HCT116 (cell line): ENCODE results near the gene RAPGEF2.

Source experiments
- CTCF ChIP-seq, 3 experiments: fragments of 200-600 bp in 1 of 3; sonication (generic) in 1 of 3; IDR thresholded peaks in 2 of 3; conservative IDR thresholded peaks in 1 of 3; 2 replicates each; pipeline ENCODE4 v1.5.1; 2012 to 2017; ENCODE audit warnings: low read depth in 2 of 3, low read length in 2 of 3, antibody characterized with exemption in 1 of 3, borderline replicate concordance in 1 of 3, control low read depth in 1 of 3, mild to moderate bottlenecking in 1 of 3, mixed read lengths in 1 of 3, mixed run types in 1 of 3, moderate library complexity in 1 of 3; ENCODE audit not compliant: insufficient read depth in 1 of 3
- EZH2 ChIP-seq: fragments of 200-600 bp; sonication (generic); IDR thresholded peaks from 2 replicates; pipeline ENCODE4 v1.6.1; 2017; ENCODE audit warnings: antibody characterized with exemption, mixed run types
- POLR2A ChIP-seq: IDR thresholded peaks from 2 replicates; pipeline ENCODE4 v1.7.0; 2011; ENCODE audit warnings: borderline replicate concordance; ENCODE audit not compliant: insufficient read depth, insufficient read length; ENCODE audit errors: extremely low read depth
- POLR2AphosphoS5 ChIP-seq: IDR thresholded peaks from 2 replicates; pipeline ENCODE4 v1.6.1; 2011; ENCODE audit warnings: mild to moderate bottlenecking, low read depth, low read length, moderate library complexity
- ZFX ChIP-seq: fragments of 450-650 bp; IDR thresholded peaks from 2 replicates; pipeline ENCODE4 v1.6.1; 2017
- ZNF274 ChIP-seq: fragments of 200-500 bp; sonication (Bioruptor generic); IDR thresholded peaks from 2 replicates; pipeline ENCODE4 v1.6.1; 2014; ENCODE audit warnings: mild to moderate bottlenecking, low read depth, low read length, inconsistent platforms
- TF ChIP-seq, protein P1 (sequence below): IDR thresholded peaks from 2 replicates; pipeline ENCODE4 v1.6.1; 2012; ENCODE audit warnings: low read depth

DNA sequence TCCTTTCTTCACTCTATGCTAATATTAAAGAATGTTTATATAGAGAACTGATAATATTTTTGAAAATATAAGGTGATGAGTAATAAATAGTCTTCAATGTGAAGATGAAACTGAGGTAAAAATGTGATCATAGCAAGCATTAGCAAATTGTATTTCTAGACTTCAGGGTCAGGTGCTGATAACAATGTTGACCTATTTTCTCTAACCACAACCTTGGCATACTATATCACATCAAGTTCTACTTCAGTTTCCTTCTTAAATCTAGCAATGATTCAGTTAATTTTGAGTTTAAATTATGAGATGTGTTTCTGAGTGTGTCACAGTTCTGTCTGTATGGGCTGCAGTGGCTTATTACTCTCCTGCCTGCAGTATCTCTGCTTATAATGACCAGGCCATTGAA lies 209.4 kb downstream of the RAPGEF2 start:
- no peak for TF ChIP-seq CTCF (IDR thresholded peaks at IDR 0.05 in 2 of 3, conservative IDR thresholded peaks at IDR 0.05 in 1 of 3; ENCODE audit: borderline replicate concordance in 1 of 3, insufficient read depth in 1 of 3, low read depth in 2 of 3, low read length in 2 of 3)
- TF ChIP-seq POLR2AphosphoS5, result no peak
- TF ChIP-seq, protein P1, sequence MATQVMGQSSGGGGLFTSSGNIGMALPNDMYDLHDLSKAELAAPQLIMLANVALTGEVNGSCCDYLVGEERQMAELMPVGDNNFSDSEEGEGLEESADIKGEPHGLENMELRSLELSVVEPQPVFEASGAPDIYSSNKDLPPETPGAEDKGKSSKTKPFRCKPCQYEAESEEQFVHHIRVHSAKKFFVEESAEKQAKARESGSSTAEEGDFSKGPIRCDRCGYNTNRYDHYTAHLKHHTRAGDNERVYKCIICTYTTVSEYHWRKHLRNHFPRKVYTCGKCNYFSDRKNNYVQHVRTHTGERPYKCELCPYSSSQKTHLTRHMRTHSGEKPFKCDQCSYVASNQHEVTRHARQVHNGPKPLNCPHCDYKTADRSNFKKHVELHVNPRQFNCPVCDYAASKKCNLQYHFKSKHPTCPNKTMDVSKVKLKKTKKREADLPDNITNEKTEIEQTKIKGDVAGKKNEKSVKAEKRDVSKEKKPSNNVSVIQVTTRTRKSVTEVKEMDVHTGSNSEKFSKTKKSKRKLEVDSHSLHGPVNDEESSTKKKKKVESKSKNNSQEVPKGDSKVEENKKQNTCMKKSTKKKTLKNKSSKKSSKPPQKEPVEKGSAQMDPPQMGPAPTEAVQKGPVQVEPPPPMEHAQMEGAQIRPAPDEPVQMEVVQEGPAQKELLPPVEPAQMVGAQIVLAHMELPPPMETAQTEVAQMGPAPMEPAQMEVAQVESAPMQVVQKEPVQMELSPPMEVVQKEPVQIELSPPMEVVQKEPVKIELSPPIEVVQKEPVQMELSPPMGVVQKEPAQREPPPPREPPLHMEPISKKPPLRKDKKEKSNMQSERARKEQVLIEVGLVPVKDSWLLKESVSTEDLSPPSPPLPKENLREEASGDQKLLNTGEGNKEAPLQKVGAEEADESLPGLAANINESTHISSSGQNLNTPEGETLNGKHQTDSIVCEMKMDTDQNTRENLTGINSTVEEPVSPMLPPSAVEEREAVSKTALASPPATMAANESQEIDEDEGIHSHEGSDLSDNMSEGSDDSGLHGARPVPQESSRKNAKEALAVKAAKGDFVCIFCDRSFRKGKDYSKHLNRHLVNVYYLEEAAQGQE, result no peak
- no peak for TF ChIP-seq ZFX
- TF ChIP-seq ZNF274, result no peak
- TF ChIP-seq EZH2, result no peak
- no peak for TF ChIP-seq POLR2A
